ENCODE measurements around the gene PRELID2. TPM values are rescaled to one million over a fixed set of nuclear protein-coding genes. Genes with fewer than 3 reads are reported as not detected.

PRELID2 gene
- total and polyA plus RNA-seq, 2 donors (not counting 3 experiments of a cell fraction or from before 2014, with no cell fraction given), result 3.2 to 16.4 TPM

DNA sequence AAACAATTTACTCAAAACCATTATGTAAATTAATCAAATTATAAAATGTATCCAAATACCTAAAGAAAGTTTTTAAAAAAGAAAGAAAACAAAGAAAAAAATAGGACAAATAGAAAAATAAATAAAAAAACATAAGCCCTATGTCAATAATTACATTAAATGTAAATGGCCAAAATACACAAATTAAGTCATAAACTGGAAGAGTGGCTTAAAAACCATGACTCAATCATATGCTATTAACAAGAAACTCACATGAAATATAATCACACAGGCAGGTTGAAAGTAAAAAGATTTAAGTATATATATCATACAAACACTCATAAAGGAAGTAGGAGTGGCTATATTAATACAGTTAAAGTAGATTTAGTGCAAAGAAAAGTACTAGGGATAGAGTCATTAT lies 95.3 kb downstream of the PRELID2 start:
- ChIA-PET CTCF (no interaction called here), POLR2A (no interaction called here)
- H3K9ac ChIP-seq (replicated peaks; ENCODE audit: extremely low read depth, insufficient read depth, low read length), result no peak overlapping the region
- DNase-seq (ENCODE audit: low read depth, low spot score) (no peak), FAIRE-seq (no peak)
- no peak overlapping the region for H2AFZ ChIP-seq (ENCODE audit: low read depth, low read length)
- no peaks in the 10 kb centered on the region for H3K9me1 ChIP-seq (replicated peaks; ENCODE audit: control insufficient read depth, extremely low read depth, insufficient read depth, low read length)
- no peak overlapping the region for H3K4me2 ChIP-seq (ENCODE audit: insufficient read depth, low read length)
- TF ChIP-seq, protein P1, sequence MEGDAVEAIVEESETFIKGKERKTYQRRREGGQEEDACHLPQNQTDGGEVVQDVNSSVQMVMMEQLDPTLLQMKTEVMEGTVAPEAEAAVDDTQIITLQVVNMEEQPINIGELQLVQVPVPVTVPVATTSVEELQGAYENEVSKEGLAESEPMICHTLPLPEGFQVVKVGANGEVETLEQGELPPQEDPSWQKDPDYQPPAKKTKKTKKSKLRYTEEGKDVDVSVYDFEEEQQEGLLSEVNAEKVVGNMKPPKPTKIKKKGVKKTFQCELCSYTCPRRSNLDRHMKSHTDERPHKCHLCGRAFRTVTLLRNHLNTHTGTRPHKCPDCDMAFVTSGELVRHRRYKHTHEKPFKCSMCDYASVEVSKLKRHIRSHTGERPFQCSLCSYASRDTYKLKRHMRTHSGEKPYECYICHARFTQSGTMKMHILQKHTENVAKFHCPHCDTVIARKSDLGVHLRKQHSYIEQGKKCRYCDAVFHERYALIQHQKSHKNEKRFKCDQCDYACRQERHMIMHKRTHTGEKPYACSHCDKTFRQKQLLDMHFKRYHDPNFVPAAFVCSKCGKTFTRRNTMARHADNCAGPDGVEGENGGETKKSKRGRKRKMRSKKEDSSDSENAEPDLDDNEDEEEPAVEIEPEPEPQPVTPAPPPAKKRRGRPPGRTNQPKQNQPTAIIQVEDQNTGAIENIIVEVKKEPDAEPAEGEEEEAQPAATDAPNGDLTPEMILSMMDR (IDR thresholded peaks at IDR 0.05; ENCODE audit: extremely low read depth in 1 of 2, insufficient read depth in 1 of 2, low read depth in 1 of 2, low read length in 2 of 2), result no peak
- TF ChIP-seq, protein P2, sequence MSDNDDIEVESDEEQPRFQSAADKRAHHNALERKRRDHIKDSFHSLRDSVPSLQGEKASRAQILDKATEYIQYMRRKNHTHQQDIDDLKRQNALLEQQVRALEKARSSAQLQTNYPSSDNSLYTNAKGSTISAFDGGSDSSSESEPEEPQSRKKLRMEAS (IDR thresholded peaks at IDR 0.05; ENCODE audit: insufficient read depth, insufficient read length), result no peak
- no peak for TF ChIP-seq POLR2A (IDR thresholded peaks at IDR 0.05; ENCODE audit: low read depth, low read length)
- intact Hi-C loops (cut with micrococcal nuclease) (no loop called here), dilution Hi-C loops (cut with MboI; ENCODE audit: extremely low pct_ligation_motif_present, low sequenced_read_pairs) (no loop called here)
- no peak overlapping the region for H3K27ac ChIP-seq (ENCODE audit: insufficient read depth, low read depth, low read length)
- no peaks in the 10 kb centered on the region for H3K4me1 ChIP-seq (ENCODE audit: control insufficient read depth, extremely low read depth, insufficient read depth, low read length)
- BruUV-seq (replicated peaks), result no TSS peak
- H3K79me2 ChIP-seq (ENCODE audit: control insufficient read depth, insufficient read depth, low read length), result no peaks in the 10 kb centered on the region
- no peaks in the 10 kb centered on the region for H4K20me1 ChIP-seq (replicated peaks; ENCODE audit: control insufficient read depth, extremely low read depth, insufficient read depth, low read length)
- H3K9me3 ChIP-seq (replicated peaks; ENCODE audit: control insufficient read depth, insufficient read depth, low read length), result no peaks in the 10 kb centered on the region
- no peak overlapping the region for H3K4me3 ChIP-seq (replicated peaks in 1 of 3; ENCODE audit: insufficient read depth in 1 of 3, low read depth in 1 of 3, low read length in 3 of 3)
- H3K27me3 ChIP-seq (ENCODE audit: control insufficient read depth in 2 of 2, insufficient read depth in 2 of 2, low read length in 2 of 2), result no peaks in the 10 kb centered on the region
- no peaks in the 10 kb centered on the region for H3K36me3 ChIP-seq (ENCODE audit: control insufficient read depth in 2 of 2, extremely low read depth in 1 of 2, insufficient read depth in 2 of 2, low read length in 2 of 2)

DNA sequence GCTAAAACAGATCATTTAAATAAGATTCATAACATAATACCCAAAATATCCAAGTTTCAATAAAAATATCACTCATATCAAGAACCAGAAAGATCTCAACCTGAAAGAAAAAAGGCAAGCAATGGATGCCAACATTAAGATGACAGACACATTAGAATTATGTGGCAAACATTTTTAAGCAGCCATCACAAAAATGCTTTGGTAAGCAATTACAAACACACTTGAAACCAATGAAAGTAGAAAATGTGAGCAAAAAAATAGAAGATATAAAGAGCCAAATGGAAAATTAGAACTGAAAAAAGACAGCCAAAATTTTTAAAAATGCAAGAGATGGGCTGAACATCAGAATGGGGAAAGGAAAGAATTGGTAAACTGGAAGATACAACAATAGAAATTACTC lies 96.9 kb downstream of the PRELID2 start:
- POLR2A ChIA-PET, result no interaction called here

More for the DNA sequence above, 96.9 kb downstream of the PRELID2 start:
- Histone ChIP-seq H3K36me3 (ENCODE audit: control insufficient read depth in 2 of 2, extremely low read depth in 1 of 2, insufficient read depth in 2 of 2, low read length in 2 of 2) (no peaks in the 10 kb centered on the region), H3K9me3 (replicated peaks; ENCODE audit: control insufficient read depth, insufficient read depth, low read length) (no peaks in the 10 kb centered on the region), H3K4me3 (replicated peaks in 1 of 3; ENCODE audit: insufficient read depth in 1 of 3, low read depth in 1 of 3, low read length in 3 of 3) (no peak overlapping the region), H3K79me2 (ENCODE audit: control insufficient read depth, insufficient read depth, low read length) (no peaks in the 10 kb centered on the region), H3K9me1 (replicated peaks; ENCODE audit: control insufficient read depth, extremely low read depth, insufficient read depth, low read length) (no peaks in the 10 kb centered on the region), H3K4me2 (ENCODE audit: insufficient read depth, low read length) (no peak overlapping the region), H3K4me1 (ENCODE audit: control insufficient read depth, extremely low read depth, insufficient read depth, low read length) (no peaks in the 10 kb centered on the region), H3K27ac (ENCODE audit: insufficient read depth, low read depth, low read length) (no peak overlapping the region), H4K20me1 (replicated peaks; ENCODE audit: control insufficient read depth, extremely low read depth, insufficient read depth, low read length) (no peaks in the 10 kb centered on the region), H2AFZ (ENCODE audit: low read depth, low read length) (no peak overlapping the region), H3K27me3 (ENCODE audit: control insufficient read depth in 2 of 2, insufficient read depth in 2 of 2, low read length in 2 of 2) (no peaks in the 10 kb centered on the region), H3K9ac (replicated peaks; ENCODE audit: extremely low read depth, insufficient read depth, low read length) (no peak overlapping the region)
- TF ChIP-seq POLR2A (IDR thresholded peaks at IDR 0.05; ENCODE audit: low read depth, low read length), result no peak
- TF ChIP-seq MYC (IDR thresholded peaks at IDR 0.05; ENCODE audit: low read depth, low read length), result no peak
- TF ChIP-seq, protein P2 (IDR thresholded peaks at IDR 0.05; ENCODE audit: insufficient read depth, insufficient read length), result no peak
- no peak for TF ChIP-seq GATA2 (IDR thresholded peaks at IDR 0.05; ENCODE audit: insufficient read depth, insufficient read length, low read depth, low read length)
- intact Hi-C loops (cut with micrococcal nuclease) (no loop called here), dilution Hi-C loops (cut with MboI; ENCODE audit: extremely low pct_ligation_motif_present, low sequenced_read_pairs) (no loop called here)
- CTCF ChIA-PET, result no interaction called here
- no peak for FAIRE-seq
- BruUV-seq (replicated peaks), result no TSS peak
- DNase-seq (ENCODE audit: low read depth, low spot score), result no peak
